Endothelial cell of umbilical vein (primary cell): ENCODE results near the gene CTSE. TPM values are rescaled to one million over a fixed set of nuclear protein-coding genes. Genes with fewer than 3 reads are reported as not detected.

Experiments
- BruUV-seq: library from RNA; stranded (reverse); fragments of 400-500 nt; replicated peaks from 2 replicates; lab custom pipeline; 2021; lab: Mats Ljungman, UMichigan
- CTCF ChIA-PET: fragments of 300-600, 350-600 bp; sonication (Branson Sonifier 250); formaldehyde crosslinking; loops from one replicate; lab custom pipeline; 2021; ENCODE audit warnings: antibody characterized with exemption, inconsistent platforms; lab: Charles Lee
- POLR2A ChIA-PET: fragments of 300-600, 350-600 bp; sonication (Branson Sonifier 250); formaldehyde crosslinking; loops from one replicate; lab custom pipeline; 2021; ENCODE audit warnings: antibody characterized with exemption, inconsistent platforms; lab: Charles Lee
- DNase-seq: peaks from one replicate; pipeline ENCODE4 v3.0.0-alpha.2; 2011; ENCODE audit warnings: low read depth, low spot score
- FAIRE-seq: peaks from 2 replicates; lab custom pipeline; 2011; peaks lifted over from hg19 to GRCh38; lab: Jason Lieb, UNC
- H2AFZ ChIP-seq: 2 replicates; pipeline ENCODE4 v1.6.0; 2012; ENCODE audit warnings: low read depth, low read length, control low read depth, inconsistent platforms
- H3K27ac ChIP-seq: 2 replicates; pipeline ENCODE4 v1.5.1; 2011; ENCODE audit warnings: low read depth, mild to moderate bottlenecking, control low read depth, low read length, moderate library complexity; ENCODE audit not compliant: insufficient read depth
- H3K27me3 ChIP-seq, 2 experiments: 2 replicates each; pipeline versions ENCODE4 v1.6.0 to v1.6.1; 2011; ENCODE audit warnings: low read length in 2 of 2, mixed read lengths in 1 of 2; ENCODE audit not compliant: control insufficient read depth in 2 of 2, insufficient read depth in 2 of 2
- H3K36me3 ChIP-seq, 2 experiments: 2 replicates in 1 of 2; 3 replicates in 1 of 2; pipeline ENCODE4 v1.5.1; 2011; ENCODE audit warnings: low read length in 2 of 2, mild to moderate bottlenecking in 1 of 2, moderate library complexity in 1 of 2; ENCODE audit not compliant: control insufficient read depth in 2 of 2, insufficient read depth in 2 of 2; ENCODE audit errors: extremely low read depth in 1 of 2
- H3K4me1 ChIP-seq: 3 replicates; pipeline ENCODE4 v1.5.1; 2011; ENCODE audit warnings: mild to moderate bottlenecking, low read length; ENCODE audit not compliant: control insufficient read depth, insufficient read depth; ENCODE audit errors: extremely low read depth
- H3K4me2 ChIP-seq: 2 replicates; pipeline ENCODE4 v1.6.1; 2011; ENCODE audit warnings: low read length, control low read depth, mixed read lengths; ENCODE audit not compliant: insufficient read depth
- H3K4me3 ChIP-seq, 3 experiments: fragments of 200-600 bp in 1 of 3; sonication (generic), shearing (Covaris generic) in 1 of 3; replicated peaks in 1 of 3; 2 replicates each; pipeline ENCODE4 v1.5.1; 2011 to 2016; ENCODE audit warnings: control low read depth in 3 of 3, low read length in 3 of 3, mild to moderate bottlenecking in 2 of 3, inconsistent platforms in 1 of 3, low read depth in 1 of 3, moderate library complexity in 1 of 3; ENCODE audit not compliant: insufficient read depth in 1 of 3
- H3K79me2 ChIP-seq: 2 replicates; pipeline ENCODE4 v1.6.0; 2012; ENCODE audit warnings: low read length, inconsistent platforms; ENCODE audit not compliant: control insufficient read depth, insufficient read depth
- H3K9ac ChIP-seq: replicated peaks from 2 replicates; pipeline ENCODE3; 2011; ENCODE audit warnings: low read length, control low read depth; ENCODE audit not compliant: insufficient read depth; ENCODE audit errors: extremely low read depth
- H3K9me1 ChIP-seq: replicated peaks from 3 replicates; pipeline ENCODE4 v1.6.0; 2011; ENCODE audit warnings: mild to moderate bottlenecking, low read length; ENCODE audit not compliant: control insufficient read depth, insufficient read depth; ENCODE audit errors: extremely low read depth
- H3K9me3 ChIP-seq: replicated peaks from 2 replicates; pipeline ENCODE4 v1.5.1; 2012; ENCODE audit warnings: low read length, inconsistent platforms; ENCODE audit not compliant: control insufficient read depth, insufficient read depth
- H4K20me1 ChIP-seq: replicated peaks from 2 replicates; pipeline ENCODE3; 2011; ENCODE audit warnings: mild to moderate bottlenecking, low read length; ENCODE audit not compliant: control insufficient read depth, insufficient read depth; ENCODE audit errors: extremely low read depth
- CTCF ChIP-seq, 2 donors: IDR thresholded peaks; 1 replicate in 1 of 2; 2 replicates in 1 of 2; pipeline ENCODE4 v1.5.1; 2011; ENCODE audit warnings: low read length in 2 of 2, mild to moderate bottlenecking in 2 of 2, moderate library complexity in 2 of 2, control low read depth in 1 of 2, inconsistent platforms in 1 of 2, low read depth in 1 of 2; ENCODE audit not compliant: insufficient read depth in 1 of 2; ENCODE audit errors: extremely low read depth in 1 of 2
- EZH2 ChIP-seq: IDR thresholded peaks from 2 replicates; pipeline ENCODE4 v1.6.1; 2012; ENCODE audit warnings: borderline replicate concordance, low read depth, mild to moderate bottlenecking, moderate library complexity, low read length, inconsistent platforms; ENCODE audit not compliant: severe bottlenecking
- FOS ChIP-seq: IDR thresholded peaks from 2 replicates; pipeline ENCODE4 v1.6.1; 2011; ENCODE audit warnings: mild to moderate bottlenecking, low read length, moderate library complexity, borderline replicate concordance; ENCODE audit not compliant: insufficient read depth
- GATA2 ChIP-seq: IDR thresholded peaks from 2 replicates; pipeline ENCODE4 v1.7.0; 2011; ENCODE audit warnings: low read depth, mild to moderate bottlenecking, moderate library complexity, mixed read lengths, low read length; ENCODE audit not compliant: insufficient read length, insufficient read depth
- JUN ChIP-seq: IDR thresholded peaks from 2 replicates; pipeline ENCODE4 v1.6.1; 2011; ENCODE audit warnings: borderline replicate concordance, low read depth; ENCODE audit not compliant: insufficient read length, insufficient read depth
- MYC ChIP-seq: IDR thresholded peaks from one replicate; pipeline ENCODE4 v1.6.1; 2011; ENCODE audit warnings: mild to moderate bottlenecking, low read depth, low read length
- POLR2A ChIP-seq: IDR thresholded peaks from 2 replicates; pipeline ENCODE4 v1.6.1; 2012; ENCODE audit warnings: low read depth, mild to moderate bottlenecking, control low read depth, low read length
- POLR2AphosphoS5 ChIP-seq: IDR thresholded peaks from 2 replicates; pipeline ENCODE4 v1.6.1; 2012; ENCODE audit warnings: low read depth, mild to moderate bottlenecking, control low read depth, low read length, moderate library complexity; ENCODE audit not compliant: insufficient read depth
- dilution Hi-C: fragments of 300-500 bp; cut with MboI; formaldehyde crosslinking; loops from one replicate; pipeline ENCODE4 v1.15.0; 2019; ENCODE audit warnings: low sequenced_read_pairs; ENCODE audit not compliant: extremely low pct_ligation_motif_present
- intact Hi-C: fragments of 100-400 bp; cut with micrococcal nuclease; formaldehyde crosslinking; loops from one replicate; pipeline ENCODE4 v1.10.0; 2022
- polyA plus RNA-seq, 4 experiments: library from polyadenylated mRNA; depleted of rRNA in 3 of 4; stranded (reverse) in 3 of 4; unstranded in 1 of 4; fragments of >200 nt; gene quantifications; 2 replicates each; pipeline versions ENCODE4 v1.2.1 to v1.2.3, GENCODE V29; 2011 to 2012; ENCODE audit warnings: missing spikeins in 1 of 4
- total RNA-seq: library from RNA; stranded (reverse); gene quantifications from 2 replicates; pipeline ENCODE4 v1.2.3, GENCODE V29; 2021
- TF ChIP-seq, protein P1 (sequence below): IDR thresholded peaks from 2 replicates; pipeline ENCODE4 v1.6.1; 2011; ENCODE audit not compliant: insufficient read depth, insufficient read length

CTSE gene
- total and polyA plus RNA-seq, 2 donors (not counting 3 experiments of a cell fraction or from before 2014, with no cell fraction given) = 0.17 TPM; not detected in 1

- no peak for FAIRE-seq
- Histone ChIP-seq H3K27ac (no peak overlapping the region), H3K4me2 (no peak overlapping the region), H4K20me1 (no peaks in the 10 kb centered on the region), H3K27me3 (no peaks in the 10 kb centered on the region), H2AFZ (no peak overlapping the region), H3K4me3 (no peak overlapping the region), H3K36me3 (no peaks in the 10 kb centered on the region), H3K9ac (no peak overlapping the region), H3K4me1 (peaks cover 5% of the 10 kb centered on the region), H3K9me1 (no peaks in the 10 kb centered on the region), H3K79me2 (no peaks in the 10 kb centered on the region), H3K9me3 (no peaks in the 10 kb centered on the region)
- intact Hi-C loops = loop anchor here (1.0 kb wide), 3 partner anchors 58 to 318 kb away; no protein-coding TSS in a partner anchor
- TF ChIP-seq POLR2AphosphoS5 (no peak), EZH2 (no peak), POLR2A (no peak), CTCF (IDR thresholded peaks at IDR 0.05; ENCODE audit: extremely low read depth in 1 of 2, insufficient read depth in 1 of 2, low read depth in 1 of 2, low read length in 2 of 2) (no peak), MYC (no peak), JUN (no peak), GATA2 (no peak), FOS (no peak)
- TF ChIP-seq, protein P1, sequence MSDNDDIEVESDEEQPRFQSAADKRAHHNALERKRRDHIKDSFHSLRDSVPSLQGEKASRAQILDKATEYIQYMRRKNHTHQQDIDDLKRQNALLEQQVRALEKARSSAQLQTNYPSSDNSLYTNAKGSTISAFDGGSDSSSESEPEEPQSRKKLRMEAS = no peak
- DNase-seq = no peak
- BruUV-seq = no TSS peak
- CTCF ChIA-PET = interaction anchor here (0.6 to 12.0 kb wide), 83 partner anchors 10 to 448 kb away, joined by 3 to 1606 read pairs (median 5); partner anchors contain the start of genes PM20D1, RAB29, RAB7B and SLC26A9
- dilution Hi-C loops = loop anchor here (25.0 kb wide), 1 partner anchor 135 kb away; the partner anchor contains the start of gene AVPR1B
- POLR2A ChIA-PET = interaction anchor here (0.9 to 1.0 kb wide), 2 partner anchors 57 to 58 kb away, joined by 4 to 7 read pairs; no protein-coding TSS in a partner anchor
Observed at GRCh38 chr1:205976708-205977401, 46.8 kb downstream of the CTSE start.
